Glutamatergic neuron (in vitro differentiated cells): ENCODE measurements around the gene DYRK1A. TPM values are rescaled to one million over a fixed set of nuclear protein-coding genes. Genes with fewer than 3 reads are reported as not detected.

Source experiments
- DNase-seq: peaks from one replicate; pipeline ENCODE4 v3.0.0; 2022
- H3K27ac Mint-ChIP-seq: one replicate; pipeline ENCODE4 v1.8.0; 2020; ENCODE audit warnings: mild to moderate bottlenecking, mixed read lengths, inconsistent platforms; ENCODE audit not compliant: unreplicated experiment
- H3K27me3 Mint-ChIP-seq: one replicate; pipeline ENCODE4 v1.8.0; 2020; ENCODE audit warnings: mild to moderate bottlenecking, moderate library complexity, mixed read lengths, inconsistent platforms; ENCODE audit not compliant: unreplicated experiment
- H3K36me3 Mint-ChIP-seq: one replicate; pipeline ENCODE4 v1.8.0; 2020; ENCODE audit warnings: mild to moderate bottlenecking, mixed read lengths, inconsistent platforms; ENCODE audit not compliant: unreplicated experiment
- H3K4me1 Mint-ChIP-seq: one replicate; pipeline ENCODE4 v1.8.0; 2020; ENCODE audit warnings: mild to moderate bottlenecking, low read depth, mixed read lengths, inconsistent platforms; ENCODE audit not compliant: unreplicated experiment
- H3K4me3 Mint-ChIP-seq: one replicate; pipeline ENCODE4 v1.8.0; 2020; ENCODE audit warnings: mild to moderate bottlenecking, mixed read lengths, inconsistent platforms; ENCODE audit not compliant: unreplicated experiment
- H3K9me3 Mint-ChIP-seq: one replicate; pipeline ENCODE4 v1.8.0; 2020; ENCODE audit warnings: mild to moderate bottlenecking, moderate library complexity, mixed read lengths, inconsistent platforms; ENCODE audit not compliant: unreplicated experiment
- total RNA-seq: library from RNA; stranded (reverse); fragmentation: NEBNext Ultra II Directional; extraction: Animal tissue kit (Norgen Biotek cat#: 25700); gene quantifications from one replicate; pipeline ENCODE4 v1.2.1, GENCODE V29; 2021; ENCODE audit not compliant: unreplicated experiment
- TF ChIP-seq, protein P1 (sequence below): fragments of 200-600 bp; sonication (generic); IDR thresholded peaks from one replicate; pipeline ENCODE4 v1.5.0; 2021; ENCODE audit not compliant: partially characterized antibody, unreplicated experiment

Gene DYRK1A
- total RNA-seq, 1 donor from 2014 or later = 70.4 TPM

DNA sequence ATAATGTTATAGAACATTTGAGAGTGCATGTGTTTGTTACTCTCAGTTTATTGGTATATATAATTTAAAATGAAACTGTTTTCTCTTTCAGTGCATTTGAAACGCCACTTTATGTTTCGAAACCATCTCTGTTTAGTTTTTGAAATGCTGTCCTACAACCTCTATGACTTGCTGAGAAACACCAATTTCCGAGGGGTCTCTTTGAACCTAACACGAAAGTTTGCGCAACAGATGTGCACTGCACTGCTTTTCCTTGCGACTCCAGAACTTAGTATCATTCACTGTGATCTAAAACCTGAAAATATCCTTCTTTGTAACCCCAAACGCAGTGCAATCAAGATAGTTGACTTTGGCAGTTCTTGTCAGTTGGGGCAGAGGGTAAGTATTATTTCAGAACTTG lies 123.5 kb downstream of the DYRK1A start:
- Mint-ChIP-seq H3K4me1 (peaks cover 6% of the 10 kb centered on the region), H3K27me3 (no peaks in the 10 kb centered on the region), H3K4me3 (no peak overlapping the region), H3K9me3 (no peaks in the 10 kb centered on the region), H3K36me3 (no peaks in the 10 kb centered on the region), H3K27ac (no peak overlapping the region)
- TF ChIP-seq, protein P1, sequence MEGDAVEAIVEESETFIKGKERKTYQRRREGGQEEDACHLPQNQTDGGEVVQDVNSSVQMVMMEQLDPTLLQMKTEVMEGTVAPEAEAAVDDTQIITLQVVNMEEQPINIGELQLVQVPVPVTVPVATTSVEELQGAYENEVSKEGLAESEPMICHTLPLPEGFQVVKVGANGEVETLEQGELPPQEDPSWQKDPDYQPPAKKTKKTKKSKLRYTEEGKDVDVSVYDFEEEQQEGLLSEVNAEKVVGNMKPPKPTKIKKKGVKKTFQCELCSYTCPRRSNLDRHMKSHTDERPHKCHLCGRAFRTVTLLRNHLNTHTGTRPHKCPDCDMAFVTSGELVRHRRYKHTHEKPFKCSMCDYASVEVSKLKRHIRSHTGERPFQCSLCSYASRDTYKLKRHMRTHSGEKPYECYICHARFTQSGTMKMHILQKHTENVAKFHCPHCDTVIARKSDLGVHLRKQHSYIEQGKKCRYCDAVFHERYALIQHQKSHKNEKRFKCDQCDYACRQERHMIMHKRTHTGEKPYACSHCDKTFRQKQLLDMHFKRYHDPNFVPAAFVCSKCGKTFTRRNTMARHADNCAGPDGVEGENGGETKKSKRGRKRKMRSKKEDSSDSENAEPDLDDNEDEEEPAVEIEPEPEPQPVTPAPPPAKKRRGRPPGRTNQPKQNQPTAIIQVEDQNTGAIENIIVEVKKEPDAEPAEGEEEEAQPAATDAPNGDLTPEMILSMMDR = no peak
- no peak for DNase-seq

GRCh38 chr21:37496972-37497371 lies 130.4 kb downstream of the DYRK1A start:
- H3K27ac Mint-ChIP-seq = no peak overlapping the region
- TF ChIP-seq, protein P1 = no peak
- H3K4me3 Mint-ChIP-seq = no peak overlapping the region

GRCh38 chr21:37498664-37499063 lies 132.1 kb downstream of the DYRK1A start:
- H3K27me3 Mint-ChIP-seq = no peaks in the 10 kb centered on the region
- TF ChIP-seq, protein P1 = no peak
- H3K4me3 Mint-ChIP-seq = no peak overlapping the region
- DNase-seq = no peak
- H3K9me3 Mint-ChIP-seq = peaks cover 4% of the 10 kb centered on the region
- H3K36me3 Mint-ChIP-seq = peaks cover 11% of the 10 kb centered on the region
- H3K27ac Mint-ChIP-seq = no peak overlapping the region
- no peaks in the 10 kb centered on the region for H3K4me1 Mint-ChIP-seq

More at GRCh38 chr21:37496972-37497371, 130.4 kb downstream of the DYRK1A start:
- Mint-ChIP-seq H3K36me3 (peaks cover 7% of the 10 kb centered on the region), H3K27me3 (no peaks in the 10 kb centered on the region), H3K4me1 (peaks cover 6% of the 10 kb centered on the region), H3K9me3 (peaks cover 4% of the 10 kb centered on the region)
- DNase-seq = no peak

GRCh38 chr21:37502947-37503346 lies 136.4 kb downstream of the DYRK1A start:
- Mint-ChIP-seq H3K27ac (no peak overlapping the region), H3K4me3 (no peak overlapping the region), H3K27me3 (no peaks in the 10 kb centered on the region), H3K9me3 (peaks cover 2% of the 10 kb centered on the region), H3K4me1 (peaks cover 1% of the 10 kb centered on the region), H3K36me3 (peaks cover 11% of the 10 kb centered on the region)
- TF ChIP-seq, protein P1 = no peak
- no peak for DNase-seq

- H3K4me3 Mint-ChIP-seq = no peak overlapping the region
- H3K27ac Mint-ChIP-seq = no peak overlapping the region
- H3K4me1 Mint-ChIP-seq = peaks cover 1% of the 10 kb centered on the region
- no peaks in the 10 kb centered on the region for H3K27me3 Mint-ChIP-seq
- TF ChIP-seq, protein P1 = no peak
- H3K9me3 Mint-ChIP-seq = peaks cover 2% of the 10 kb centered on the region
- DNase-seq = no peak
- peaks cover 11% of the 10 kb centered on the region for H3K36me3 Mint-ChIP-seq
These were observed 137.4 kb downstream of the DYRK1A start for GRCh38 chr21:37503848-37504467.
